Measurements from ENCODE around the gene TUBB2B. TPM values are rescaled to one million over a fixed set of nuclear protein-coding genes. Genes with fewer than 3 reads are reported as not detected.

TUBB2B gene
- total and polyA plus RNA-seq, 9 of the 15 experiments (the other 6 are each of a cell fraction or from before 2014, with no cell fraction given): 0.11 to 9.7 (median 4.6) TPM

DNA sequence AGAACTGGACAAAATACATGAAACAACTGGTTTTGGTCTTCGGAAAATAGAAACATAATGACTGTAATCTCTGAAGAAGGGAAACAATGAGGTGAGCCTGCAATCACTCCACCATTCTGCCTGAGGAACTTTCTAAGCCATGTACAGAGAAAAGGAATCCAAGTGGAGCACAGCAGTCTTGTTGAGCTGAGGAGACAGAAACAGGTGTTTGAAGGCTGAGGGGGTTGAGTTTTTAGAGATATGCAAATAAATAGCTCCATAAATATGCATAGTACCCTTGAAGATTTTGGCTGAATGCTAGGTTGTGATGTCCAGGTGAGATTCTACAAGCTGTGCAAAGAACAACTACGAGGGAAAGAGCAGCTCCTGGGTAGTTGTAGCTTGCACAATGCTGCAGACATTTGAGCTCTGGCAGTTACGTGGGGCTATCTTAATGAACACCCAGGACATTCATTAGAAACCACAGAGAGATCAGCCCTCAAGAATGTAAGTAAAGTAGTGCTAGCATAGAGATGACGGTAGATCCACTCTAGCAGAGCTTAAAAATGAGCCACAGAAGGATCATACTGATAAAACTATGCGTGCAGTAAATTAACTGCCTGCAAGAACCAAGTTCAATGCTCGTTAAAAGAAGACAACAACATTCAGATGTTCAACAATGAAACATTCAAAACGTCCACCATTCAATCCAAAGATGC lies 24.3 kb downstream of the TUBB2B start (continued):
- TF ChIP-seq SPI1 (IDR thresholded peaks at IDR 0.05; ENCODE audit: borderline replicate concordance, low read depth, low read length): no peak
- TF ChIP-seq MAZ (CRISPR knock-in tag; conservative IDR thresholded peaks at IDR 0.05 in 1 of 2, IDR thresholded peaks at IDR 0.05 in 1 of 2): no peak
- TF ChIP-seq TRIM24 (IDR thresholded peaks at IDR 0.05): peak; percentile 73 to 83
- TF ChIP-seq DACH1 (IDR thresholded peaks at IDR 0.05; ENCODE audit: partially characterized antibody): peak; percentile 49
- TF ChIP-seq RBM25 (IDR thresholded peaks at IDR 0.05; ENCODE audit: low read depth, low read length, severe bottlenecking): no peak
- peak; percentile 56 for TF ChIP-seq CREM (IDR thresholded peaks at IDR 0.05; ENCODE audit: low read depth)
- 0 out of 2 replicates have a peak, but pooled peaks have one; percentile 16 for TF ChIP-seq ETV5 (CRISPR knock-in tag; IDR thresholded peaks at IDR 0.05; ENCODE audit: low read depth)
- peak; percentile 80 for TF ChIP-seq MTA2 (IDR thresholded peaks at IDR 0.05; ENCODE audit: low read depth)
- TF ChIP-seq, protein P1, sequence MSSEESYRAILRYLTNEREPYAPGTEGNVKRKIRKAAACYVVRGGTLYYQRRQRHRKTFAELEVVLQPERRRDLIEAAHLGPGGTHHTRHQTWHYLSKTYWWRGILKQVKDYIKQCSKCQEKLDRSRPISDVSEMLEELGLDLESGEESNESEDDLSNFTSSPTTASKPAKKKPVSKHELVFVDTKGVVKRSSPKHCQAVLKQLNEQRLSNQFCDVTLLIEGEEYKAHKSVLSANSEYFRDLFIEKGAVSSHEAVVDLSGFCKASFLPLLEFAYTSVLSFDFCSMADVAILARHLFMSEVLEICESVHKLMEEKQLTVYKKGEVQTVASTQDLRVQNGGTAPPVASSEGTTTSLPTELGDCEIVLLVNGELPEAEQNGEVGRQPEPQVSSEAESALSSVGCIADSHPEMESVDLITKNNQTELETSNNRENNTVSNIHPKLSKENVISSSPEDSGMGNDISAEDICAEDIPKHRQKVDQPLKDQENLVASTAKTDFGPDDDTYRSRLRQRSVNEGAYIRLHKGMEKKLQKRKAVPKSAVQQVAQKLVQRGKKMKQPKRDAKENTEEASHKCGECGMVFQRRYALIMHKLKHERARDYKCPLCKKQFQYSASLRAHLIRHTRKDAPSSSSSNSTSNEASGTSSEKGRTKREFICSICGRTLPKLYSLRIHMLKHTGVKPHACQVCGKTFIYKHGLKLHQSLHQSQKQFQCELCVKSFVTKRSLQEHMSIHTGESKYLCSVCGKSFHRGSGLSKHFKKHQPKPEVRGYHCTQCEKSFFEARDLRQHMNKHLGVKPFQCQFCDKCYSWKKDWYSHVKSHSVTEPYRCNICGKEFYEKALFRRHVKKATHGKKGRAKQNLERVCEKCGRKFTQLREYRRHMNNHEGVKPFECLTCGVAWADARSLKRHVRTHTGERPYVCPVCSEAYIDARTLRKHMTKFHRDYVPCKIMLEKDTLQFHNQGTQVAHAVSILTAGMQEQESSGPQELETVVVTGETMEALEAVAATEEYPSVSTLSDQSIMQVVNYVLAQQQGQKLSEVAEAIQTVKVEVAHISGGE (CRISPR knock-in tag; IDR thresholded peaks at IDR 0.05): 0 out of 6 replicates have a peak, but pooled peaks of 1 of the 3 experiments have one; percentile 39
- peak; percentile 90 for TF ChIP-seq CEBPB (tag; IDR thresholded peaks at IDR 0.05)
- no peak for TF ChIP-seq ZNF324 (CRISPR knock-in tag; IDR thresholded peaks at IDR 0.05)
- no peak for TF ChIP-seq ZNF134 (CRISPR knock-in tag; conservative IDR thresholded peaks at IDR 0.05)
- no peak for TF ChIP-seq ATF1 (CRISPR knock-in tag; IDR thresholded peaks at IDR 0.05)
- TF ChIP-seq ATF1 (tag; IDR thresholded peaks at IDR 0.05): peak; percentile 14; the same call in 1 of the 2 replicates
- TF ChIP-seq PTBP1 (IDR thresholded peaks at IDR 0.05; ENCODE audit: low read depth, low read length): no peak
- no peak for TF ChIP-seq HDAC8 (tag; IDR thresholded peaks at IDR 0.05)
- TF ChIP-seq RAD51 (IDR thresholded peaks at IDR 0.05; ENCODE audit: borderline replicate concordance, low read depth): no peak
- peak; percentile 88 for TF ChIP-seq DPF2 (IDR thresholded peaks at IDR 0.05)
- TF ChIP-seq CBFA2T2 (conservative IDR thresholded peaks at IDR 0.05): peak; percentile 85
- no peak for TF ChIP-seq ZNF586 (CRISPR knock-in tag; conservative IDR thresholded peaks at IDR 0.05)
- peak; percentile 84 for TF ChIP-seq STAT5A (IDR thresholded peaks at IDR 0.05; ENCODE audit: borderline replicate concordance, low read length)
- TF ChIP-seq SMARCE1 (IDR thresholded peaks at IDR 0.05): peak; percentile 72
- TF ChIP-seq, protein P2, sequence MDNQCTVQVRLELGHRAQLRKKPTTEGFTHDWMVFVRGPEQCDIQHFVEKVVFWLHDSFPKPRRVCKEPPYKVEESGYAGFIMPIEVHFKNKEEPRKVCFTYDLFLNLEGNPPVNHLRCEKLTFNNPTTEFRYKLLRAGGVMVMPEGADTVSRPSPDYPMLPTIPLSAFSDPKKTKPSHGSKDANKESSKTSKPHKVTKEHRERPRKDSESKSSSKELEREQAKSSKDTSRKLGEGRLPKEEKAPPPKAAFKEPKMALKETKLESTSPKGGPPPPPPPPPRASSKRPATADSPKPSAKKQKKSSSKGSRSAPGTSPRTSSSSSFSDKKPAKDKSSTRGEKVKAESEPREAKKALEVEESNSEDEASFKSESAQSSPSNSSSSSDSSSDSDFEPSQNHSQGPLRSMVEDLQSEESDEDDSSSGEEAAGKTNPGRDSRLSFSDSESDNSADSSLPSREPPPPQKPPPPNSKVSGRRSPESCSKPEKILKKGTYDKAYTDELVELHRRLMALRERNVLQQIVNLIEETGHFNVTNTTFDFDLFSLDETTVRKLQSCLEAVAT (IDR thresholded peaks at IDR 0.05): peak in 1 of 2 experiments; percentile 73; a peak in 1 of 4 replicates
- TF ChIP-seq NCOA1 (IDR thresholded peaks at IDR 0.05; ENCODE audit: low read depth): peak; percentile 57; the same call in 1 of the 2 replicates
- no peak for TF ChIP-seq ZNF444 (CRISPR knock-in tag; IDR thresholded peaks at IDR 0.05)
- TF ChIP-seq CBFB (CRISPR knock-in tag; IDR thresholded peaks at IDR 0.05): peak; percentile 88; the same call in 1 of the 2 replicates
- TF ChIP-seq ZNF551 (CRISPR knock-in tag; IDR thresholded peaks at IDR 0.05): no peak
